Activated T-helper 1 cell treated with anti-CD3 and anti-CD28 coated beads, Interleukin-12 subunit alpha, Interleukin-12 subunit beta, Interleukin-2, Interleukin-4 antibody, amounts not matched to agents 30 ng/mL and 10 ng/mL and 1 ng/mL, durations not matched to agents 14 hours and 24 hours and 36 hours (primary cell): ENCODE measurements around the gene WDR46. TPM values are rescaled to one million over a fixed set of nuclear protein-coding genes. Genes with fewer than 3 reads are reported as not detected.

Source experiments
- DNase-seq: peaks from one replicate; pipeline ENCODE4 v3.0.0; 2021; ENCODE audit warnings: low spot score
- H3K27ac Mint-ChIP-seq: one replicate; pipeline ENCODE4 v1.8.0; 2021; ENCODE audit warnings: mild to moderate bottlenecking, mixed read lengths
- H3K27me3 Mint-ChIP-seq: one replicate; pipeline ENCODE4 v1.8.0; 2022; ENCODE audit warnings: mild to moderate bottlenecking, moderate library complexity, mixed read lengths; ENCODE audit not compliant: insufficient read depth
- H3K36me3 Mint-ChIP-seq: one replicate; pipeline ENCODE4 v1.8.0; 2021; ENCODE audit warnings: low read depth, mixed read lengths
- H3K4me1 Mint-ChIP-seq: one replicate; pipeline ENCODE4 v1.8.0; 2021; ENCODE audit warnings: low read depth, mixed read lengths
- H3K4me3 Mint-ChIP-seq: one replicate; pipeline ENCODE4 v1.8.0; 2021; ENCODE audit warnings: mild to moderate bottlenecking, moderate library complexity, mixed read lengths
- H3K9me3 Mint-ChIP-seq: one replicate; pipeline ENCODE4 v1.8.0; 2021; ENCODE audit warnings: mixed read lengths
- intact Hi-C: fragments of 100-400 bp; cut with micrococcal nuclease; formaldehyde crosslinking; loops from one replicate; pipeline ENCODE4 v1.15.1; 2024
- total RNA-seq: library from RNA; stranded (reverse); gene quantifications from 2 replicates; pipeline ENCODE4 v1.2.3, GENCODE V29; 2022

The WDR46 gene
- total RNA-seq, 1 donor from 2014 or later: 123 TPM

- peak overlapping the region; percentile 97 for H3K4me3 Mint-ChIP-seq
- H3K36me3 Mint-ChIP-seq: peaks cover 47% of the 10 kb centered on the region
- peaks cover 81% of the 10 kb centered on the region for H3K4me1 Mint-ChIP-seq
- H3K27ac Mint-ChIP-seq: peak overlapping the region; percentile 94
- H3K9me3 Mint-ChIP-seq: no peaks in the 10 kb centered on the region
- no peaks in the 10 kb centered on the region for H3K27me3 Mint-ChIP-seq
- intact Hi-C loops: loop anchor here (1.0 kb wide), 4 partner anchors 20 to 136 kb away; partner anchors contain the start of genes KIFC1, RGL2 and ZBTB9
- DNase-seq: no peak
Measured at GRCh38 chr6:33318426-33319073, 29.5 kb upstream of the WDR46 start.

DNA sequence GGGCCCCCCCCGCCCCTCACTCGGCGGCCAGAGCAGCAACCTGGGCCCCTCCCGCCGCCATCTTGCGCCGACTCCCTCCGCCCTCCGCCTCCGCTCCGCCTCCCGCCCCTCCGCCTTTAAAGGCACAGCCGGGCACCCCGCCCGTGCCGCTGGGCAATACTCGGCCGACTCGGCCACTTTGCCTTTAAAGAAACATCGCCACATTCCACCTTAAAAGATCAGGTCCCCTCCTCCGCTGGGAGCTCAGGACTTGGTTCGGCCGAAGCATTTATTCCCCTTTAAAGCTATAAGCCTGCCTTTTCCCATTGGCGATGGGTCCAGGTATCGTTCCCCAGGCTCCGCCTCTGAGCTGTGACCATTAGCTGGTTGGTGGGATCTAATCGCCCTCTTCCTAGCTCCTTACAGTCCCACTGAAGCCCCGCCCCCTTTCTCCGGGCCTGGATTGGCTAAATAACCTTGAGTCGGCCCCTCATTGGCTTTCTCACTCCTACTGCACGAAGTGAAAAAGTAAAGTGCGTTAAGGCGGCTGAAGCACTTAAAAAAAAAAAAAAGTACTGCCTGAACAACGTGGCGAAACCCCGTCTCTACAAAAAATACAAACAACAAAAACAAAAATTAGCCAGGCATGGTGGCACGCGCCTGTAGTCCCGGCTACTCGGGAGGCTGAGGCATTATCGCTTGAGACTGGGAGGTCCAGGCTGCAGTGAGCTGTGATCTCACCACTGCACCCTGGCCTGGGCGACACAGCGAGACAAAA is 28.8 kb upstream of the WDR46 start, which contains the start of gene ZBTB22:
ZBTB22 (minus strand) TSS at position 76 of the 757 bp plus-strand sequence. CDS start 828 bp downstream, outside the sequence.
- intact Hi-C loops: loop anchor here (1.0 kb wide), 5 partner anchors 20 to 136 kb away; partner anchors contain the start of genes KIFC1, PFDN6, RGL2 and WDR46
- no peaks in the 10 kb centered on the region for H3K27me3 Mint-ChIP-seq
- no peaks in the 10 kb centered on the region for H3K9me3 Mint-ChIP-seq
- peaks cover 50% of the 10 kb centered on the region for H3K36me3 Mint-ChIP-seq
- H3K27ac Mint-ChIP-seq: peak within 1 kb of the TSS; percentile 94
- H3K4me1 Mint-ChIP-seq: peaks cover 74% of the 10 kb centered on the region
- peak; percentile 92 for DNase-seq
- H3K4me3 Mint-ChIP-seq: peak within 1 kb of the TSS; percentile 97

- intact Hi-C loops: loop anchor here (1.0 kb wide), 1 partner anchor 28 kb away; the partner anchor contains the start of genes PFDN6 and WDR46
- peak overlapping the region; percentile 77 for H3K4me3 Mint-ChIP-seq
- DNase-seq: no peak
- no peaks in the 10 kb centered on the region for H3K27me3 Mint-ChIP-seq
- H3K9me3 Mint-ChIP-seq: no peaks in the 10 kb centered on the region
- peak overlapping the region; percentile 71 for H3K27ac Mint-ChIP-seq
- H3K36me3 Mint-ChIP-seq: peaks cover 53% of the 10 kb centered on the region
- H3K4me1 Mint-ChIP-seq: peaks cover 74% of the 10 kb centered on the region
Measured at GRCh38 chr6:33317419-33317668, 28.3 kb upstream of the WDR46 start.

- Mint-ChIP-seq H3K4me1 (peaks cover 74% of the 10 kb centered on the region), H3K27me3 (no peaks in the 10 kb centered on the region), H3K27ac (peak overlapping the region; percentile 71), H3K4me3 (peak overlapping the region; percentile 77), H3K9me3 (no peaks in the 10 kb centered on the region), H3K36me3 (peaks cover 54% of the 10 kb centered on the region)
- DNase-seq: no peak
- intact Hi-C loops: loop anchor here (1.0 kb wide), 1 partner anchor 28 kb away; the partner anchor contains the start of genes PFDN6 and WDR46
Measured at GRCh38 chr6:33316603-33317418, 27.8 kb upstream of the WDR46 start.

GRCh38 chr6:33315793-33316602 is 27.0 kb upstream of the WDR46 start:
- intact Hi-C loops: loop anchor here (2.0 kb wide), 1 partner anchor 255 kb away; no protein-coding TSS in a partner anchor
- Mint-ChIP-seq H3K36me3 (peaks cover 54% of the 10 kb centered on the region), H3K4me1 (peaks cover 70% of the 10 kb centered on the region), H3K9me3 (no peaks in the 10 kb centered on the region), H3K27me3 (no peaks in the 10 kb centered on the region), H3K27ac (peak overlapping the region; percentile 99), H3K4me3 (peak overlapping the region; percentile 77)
- no peak for DNase-seq

GRCh38 chr6:33314943-33315792 is 26.1 kb upstream of the WDR46 start:
- DNase-seq: no peak
- intact Hi-C loops: loop anchor here (1.0 to 5.0 kb wide), 9 partner anchors 8 to 473 kb away; partner anchors contain the start of genes B3GALT4, CUTA, ITPR3 and KIFC1
- Mint-ChIP-seq H3K9me3 (no peaks in the 10 kb centered on the region), H3K4me3 (peak overlapping the region; percentile 97), H3K27ac (peak overlapping the region; percentile 99), H3K4me1 (peaks cover 67% of the 10 kb centered on the region), H3K27me3 (no peaks in the 10 kb centered on the region), H3K36me3 (peaks cover 52% of the 10 kb centered on the region)

- Mint-ChIP-seq H3K27ac (peak overlapping the region; percentile 99), H3K36me3 (peaks cover 46% of the 10 kb centered on the region), H3K4me1 (peaks cover 61% of the 10 kb centered on the region), H3K4me3 (peak overlapping the region; percentile 97), H3K9me3 (no peaks in the 10 kb centered on the region), H3K27me3 (no peaks in the 10 kb centered on the region)
- intact Hi-C loops: loop anchor here (1.0 to 5.0 kb wide), 9 partner anchors 9 to 472 kb away; partner anchors contain the start of genes B3GALT4, CUTA, ITPR3 and KIFC1
- DNase-seq: peak; percentile 67
Measured at GRCh38 chr6:33314515-33314942, 25.5 kb upstream of the WDR46 start.

DNA sequence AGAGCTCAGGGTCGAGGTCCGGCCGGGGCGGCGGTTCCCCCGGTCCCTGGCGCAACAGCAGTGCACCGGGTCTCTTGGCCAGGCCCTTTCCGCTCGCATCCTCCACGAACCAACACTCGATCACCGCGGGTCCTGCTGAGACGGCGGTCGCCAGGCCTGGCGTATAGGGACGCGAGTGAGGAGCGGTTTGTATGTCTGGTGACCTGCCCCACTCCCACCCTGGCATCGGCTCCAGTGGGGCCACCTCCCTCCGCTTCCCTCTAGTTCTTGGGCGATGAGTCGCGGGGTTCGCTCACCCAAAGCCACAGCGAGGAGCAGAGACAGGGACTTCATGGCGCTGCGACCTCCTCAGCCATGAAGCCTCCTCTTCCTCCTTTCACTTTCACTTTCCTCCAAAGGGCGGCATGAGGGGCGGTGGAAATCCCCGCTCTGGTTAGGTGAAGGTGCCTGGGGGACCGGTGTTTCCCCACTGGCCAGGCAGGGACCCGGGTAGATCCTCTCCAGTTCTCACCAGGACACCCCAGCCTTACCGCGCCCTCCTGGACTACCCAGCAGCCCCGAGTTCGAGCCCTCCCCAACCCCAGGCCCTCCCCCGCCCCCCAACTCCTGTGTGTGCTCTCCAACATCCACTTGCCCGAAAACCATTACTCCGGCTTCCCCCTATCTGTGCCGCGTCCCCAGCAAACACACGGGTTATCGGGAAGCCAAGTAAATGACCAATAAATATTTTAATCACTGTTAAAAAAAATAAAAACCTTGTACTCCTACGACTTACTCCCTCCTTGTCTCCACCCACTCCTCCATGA is 24.9 kb upstream of the WDR46 start, which contains the start of gene TAPBP:
TAPBP (minus strand) TSS at position 370 of the 806 bp plus-strand sequence; CDS start at position 333, 37 bp downstream.
- H3K9me3 Mint-ChIP-seq: no peaks in the 10 kb centered on the region
- peaks cover 56% of the 10 kb centered on the region for H3K4me1 Mint-ChIP-seq
- no peaks in the 10 kb centered on the region for H3K27me3 Mint-ChIP-seq
- H3K4me3 Mint-ChIP-seq: peak within 1 kb of the TSS; percentile 97
- H3K27ac Mint-ChIP-seq: peak within 1 kb of the TSS; percentile 99
- peaks cover 43% of the 10 kb centered on the region for H3K36me3 Mint-ChIP-seq
- intact Hi-C loops: loop anchor here (1.0 to 5.0 kb wide), 10 partner anchors 9 to 472 kb away; partner anchors contain the start of genes B3GALT4, CUTA, ITPR3 and KIFC1
- DNase-seq: peak; percentile 88

GRCh38 chr6:33313105-33313708 is 24.2 kb upstream of the WDR46 start:
- Mint-ChIP-seq H3K4me1 (peaks cover 58% of the 10 kb centered on the region), H3K4me3 (peak overlapping the region; percentile 97), H3K9me3 (no peaks in the 10 kb centered on the region), H3K27me3 (no peaks in the 10 kb centered on the region), H3K27ac (peak overlapping the region; percentile 99), H3K36me3 (peaks cover 44% of the 10 kb centered on the region)
- no peak for DNase-seq
- intact Hi-C loops: loop anchor here (2.0 to 5.0 kb wide), 3 partner anchors 64 to 471 kb away; partner anchors contain the start of genes ITPR3 and PSMB8
